SW480 (cell line): Measurements from ENCODE around the gene HOXB9.

Experiments
- DNase-seq: peaks from one replicate; pipeline ENCODE4 v3.0.0-alpha.2; 2016; ENCODE audit warnings: low spot score

Gene HOXB9

GRCh38 chr17:48624118-48624517, 2.0 kb downstream of the HOXB9 start:
- DNase-seq, result no peak

GRCh38 chr17:48623583-48623982, 2.6 kb downstream of the HOXB9 start:
- no peak for DNase-seq

- DNase-seq, result no peak
Observed at GRCh38 chr17:48622857-48623256, 3.3 kb downstream of the HOXB9 start.

- no peak for DNase-seq
Observed at GRCh38 chr17:48621410-48622392, 4.5 kb downstream of the HOXB9 start.

- DNase-seq, result no peak
Observed at GRCh38 chr17:48620461-48621139, 5.6 kb downstream of the HOXB9 start.

- no peak for DNase-seq
Observed at GRCh38 chr17:48619826-48620449, 6.2 kb downstream of the HOXB9 start.

- DNase-seq, result peak; percentile 87
Observed at GRCh38 chr17:48618256-48618896, 7.8 kb downstream of the HOXB9 start.

- peak; percentile 68 for DNase-seq
Observed at GRCh38 chr17:48617471-48618255, 8.5 kb downstream of the HOXB9 start.

- DNase-seq, result peak; percentile 46
Observed at GRCh38 chr17:48616717-48617470, 9.3 kb downstream of the HOXB9 start.

GRCh38 chr17:48615963-48616716, 10.0 kb downstream of the HOXB9 start:
- DNase-seq, result peak; percentile 23

- DNase-seq, result peak; percentile 90
Observed at GRCh38 chr17:48615047-48615962, 10.9 kb downstream of the HOXB9 start, which contains the start of gene HOXB8. Gene HOXB8, minus strand, starts transcription at chr17:48615292. Its CDS starts 588 bp downstream, at chr17:48614704.

GRCh38 chr17:48613862-48614694, 12.1 kb downstream of the HOXB9 start:
- DNase-seq, result peak; percentile 54

GRCh38 chr17:48612854-48613691, 13.1 kb downstream of the HOXB9 start:
- DNase-seq, result peak; percentile 59

GRCh38 chr17:48612456-48612853, 13.7 kb downstream of the HOXB9 start:
- DNase-seq, result no peak

- DNase-seq, result peak; percentile 72
Observed at GRCh38 chr17:48611681-48612455, 14.3 kb downstream of the HOXB9 start.

GRCh38 chr17:48611213-48611612, 14.9 kb downstream of the HOXB9 start:
- DNase-seq, result peak; percentile 47
